ENCODE data around the gene MIA.
"Not testable (repeated sequence)": the region's sequence is repeated elsewhere in the genome, so short reads cannot be mapped to it uniquely, and the experiment has no call there.

MIA gene

GRCh38 chr19:40804783-40805242, 29.5 kb downstream of the MIA start:
- DNase-seq: no peak

- DNase-seq: no peak
Measured at GRCh38 chr19:40805258-40805868, 30.0 kb downstream of the MIA start.

GRCh38 chr19:40806423-40807146, 31.3 kb downstream of the MIA start:
- peak; percentile 96 for DNase-seq

GRCh38 chr19:40807147-40808020, 32.1 kb downstream of the MIA start:
- DNase-seq: no peak

- DNase-seq: no peak
Measured at GRCh38 chr19:40808021-40808325, 32.7 kb downstream of the MIA start.

GRCh38 chr19:40808497-40808896, 33.2 kb downstream of the MIA start:
- DNase-seq: no peak

- DNase-seq: no peak
Measured at GRCh38 chr19:40809358-40810086, 34.2 kb downstream of the MIA start.

GRCh38 chr19:40810160-40810559, 34.8 kb downstream of the MIA start:
- DNase-seq: no peak

GRCh38 chr19:40810649-40811408, 35.5 kb downstream of the MIA start:
- peak; percentile 70 for DNase-seq

GRCh38 chr19:40811478-40812341, 36.4 kb downstream of the MIA start:
- no peak for DNase-seq

- not testable (repeated sequence) for DNase-seq
Measured at GRCh38 chr19:40812571-40812970, 37.2 kb downstream of the MIA start.

- DNase-seq: no peak
Measured at GRCh38 chr19:40813182-40813581, 37.9 kb downstream of the MIA start.

- DNase-seq: no peak
Measured at GRCh38 chr19:40815223-40815622, 39.9 kb downstream of the MIA start.

- peak; percentile 48 for DNase-seq
Measured at GRCh38 chr19:40818480-40819399, 43.4 kb downstream of the MIA start.

GRCh38 chr19:40819479-40820234, 44.3 kb downstream of the MIA start:
- DNase-seq: not testable (repeated sequence)

- DNase-seq: no peak
Measured at GRCh38 chr19:40822161-40822560, 46.8 kb downstream of the MIA start.

- DNase-seq: peak; percentile 40
Measured at GRCh38 chr19:40822704-40823553, 47.6 kb downstream of the MIA start.

- not testable (repeated sequence) for DNase-seq
Measured at GRCh38 chr19:40824916-40825315, 49.6 kb downstream of the MIA start.

All from fibroblast of skin of abdomen (primary cell).